Right forelimb (tissue), 1 donor: ENCODE results near the gene OGDH.
A peak's percentile ranks its signal among the peaks of the same experiment; 100 is the strongest.

ENCODE experiments used
- DNase-seq: peaks from one replicate; pipeline ENCODE4 v3.0.0-alpha.2; 2018

OGDH gene

DNA sequence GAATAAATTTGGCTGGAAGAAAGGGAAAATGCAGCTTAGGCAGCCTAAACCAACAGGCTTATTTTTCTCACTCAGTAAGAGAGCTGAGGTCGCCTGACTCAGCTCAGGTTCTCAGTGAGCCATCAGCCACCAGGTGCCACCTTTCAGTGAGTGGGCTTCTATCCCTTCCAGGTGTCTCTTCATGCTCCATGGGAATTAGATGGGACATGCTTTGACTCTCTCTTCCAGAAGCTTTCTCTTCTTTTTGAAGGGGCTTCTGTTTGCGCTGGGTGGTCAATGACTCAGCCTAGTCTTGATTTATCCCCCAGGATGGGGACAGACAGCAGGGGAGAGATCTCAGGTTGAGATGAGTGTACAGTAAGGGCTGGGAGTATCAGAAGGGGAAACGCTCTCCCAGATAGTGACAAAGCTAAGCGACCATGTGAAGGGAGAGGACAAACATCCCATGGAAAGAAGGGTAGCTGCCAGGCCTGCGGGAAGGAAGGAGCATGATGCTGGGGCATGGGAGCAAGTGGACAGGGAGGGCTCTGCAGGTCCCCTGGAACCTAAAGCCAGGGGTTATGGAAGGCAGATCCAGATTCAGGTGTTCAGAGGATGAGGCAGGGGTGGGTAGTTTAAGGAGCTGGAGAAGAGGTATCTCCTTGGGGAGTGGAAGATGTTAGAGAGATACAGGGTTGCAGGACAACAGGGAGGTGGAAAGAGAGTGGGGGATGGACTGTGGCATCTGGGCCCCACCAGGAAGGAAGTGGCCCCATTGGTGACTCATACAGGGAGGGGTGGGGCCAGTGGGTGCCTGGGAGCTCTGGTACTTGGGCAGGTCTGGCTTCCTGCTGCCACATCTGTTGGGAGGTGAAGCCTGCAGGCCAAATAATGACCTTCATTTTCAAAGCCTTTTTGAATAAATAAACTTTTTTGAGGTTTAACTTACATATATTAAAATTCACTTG lies 32.5 kb downstream of the OGDH start:
- peak; percentile 57 for DNase-seq

DNA sequence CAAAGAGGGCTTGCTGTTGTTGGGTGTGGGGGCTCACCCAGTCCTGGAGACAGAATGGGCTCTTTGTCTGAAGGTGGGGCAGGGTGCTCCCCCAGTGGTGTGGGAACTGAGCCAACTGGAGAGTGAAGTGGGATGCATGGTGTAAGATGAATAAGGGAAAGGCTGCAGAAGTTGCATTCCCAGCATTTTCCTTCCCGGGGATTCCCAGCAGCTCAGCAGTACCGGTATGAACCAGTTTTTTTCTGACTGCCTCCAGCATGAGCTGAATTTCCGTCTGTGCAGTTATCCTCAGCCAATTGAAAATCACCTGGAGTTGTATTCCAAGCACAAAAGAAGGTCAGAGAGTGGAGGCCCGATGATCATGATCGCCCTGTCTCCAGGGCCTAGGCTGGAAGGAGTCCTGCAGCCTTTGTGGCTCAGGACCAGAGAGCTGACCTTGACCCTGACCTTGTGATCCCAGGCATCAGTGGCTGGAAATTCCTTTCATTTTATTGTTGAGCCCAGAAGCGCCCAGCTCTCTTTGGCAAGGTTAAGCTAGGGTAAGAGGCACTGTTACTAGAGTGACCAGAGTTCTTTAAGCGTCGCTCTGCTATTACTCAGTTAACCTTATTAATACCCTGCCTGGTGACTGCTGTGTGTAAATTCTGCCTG lies 33.4 kb downstream of the OGDH start:
- DNase-seq = peak; percentile 73

DNA sequence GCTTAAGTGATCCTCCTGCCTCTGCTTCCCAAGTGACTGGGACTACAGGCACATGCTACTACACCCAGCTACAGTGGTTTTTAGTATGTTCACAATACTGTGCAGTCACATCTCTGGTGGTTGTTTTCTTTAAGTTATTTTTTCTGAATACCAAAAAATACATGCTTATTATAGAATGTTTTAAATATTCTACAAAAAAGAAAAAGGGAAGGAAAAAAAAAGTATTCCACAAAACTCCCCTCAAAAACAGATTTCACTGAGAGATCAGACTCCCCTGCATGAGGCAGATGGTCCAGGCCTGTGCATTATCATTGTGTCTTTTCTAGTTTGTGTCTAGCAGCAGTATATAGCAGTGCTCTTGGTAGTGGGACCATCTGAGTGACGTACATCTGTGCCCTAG lies 36.8 kb downstream of the OGDH start:
- no peak for DNase-seq

DNA sequence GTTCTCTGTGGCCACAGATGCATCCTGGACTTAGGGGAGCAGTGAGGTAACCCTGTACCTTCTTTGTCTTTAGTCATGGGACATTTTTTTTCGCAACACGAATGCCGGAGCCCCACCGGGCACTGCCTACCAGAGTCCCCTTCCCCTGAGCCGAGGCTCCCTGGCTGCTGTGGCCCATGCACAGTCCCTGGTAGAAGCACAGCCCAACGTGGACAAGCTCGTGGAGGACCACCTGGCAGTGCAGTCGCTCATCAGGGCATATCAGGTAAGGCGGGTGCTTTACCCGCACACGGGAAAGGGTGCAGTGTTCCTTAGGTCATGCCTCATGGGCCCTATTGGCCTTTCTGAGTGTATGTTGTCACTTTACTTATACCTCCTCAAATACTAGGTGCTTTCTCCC lies 38.8 kb downstream of the OGDH start:
- DNase-seq = no peak

DNA sequence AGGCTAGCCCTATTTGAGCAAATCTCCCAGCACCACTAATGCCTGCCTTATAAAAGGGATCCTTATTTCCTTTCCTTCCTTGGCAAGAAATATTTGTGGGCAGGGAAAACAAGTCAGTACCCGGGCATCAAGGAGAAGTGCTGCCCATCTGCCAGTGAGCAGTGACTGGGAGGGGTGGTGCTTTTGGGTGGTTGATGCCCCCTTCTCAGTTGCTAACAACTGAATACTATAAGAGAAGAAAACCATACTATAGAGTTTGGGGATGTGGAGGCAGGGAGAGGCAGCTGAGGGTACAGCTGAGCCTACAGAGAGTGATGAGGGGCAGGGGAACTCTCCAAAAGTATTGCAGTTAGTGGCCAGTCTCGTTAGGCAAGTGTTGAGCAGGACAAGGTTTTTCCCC lies 39.3 kb downstream of the OGDH start:
- no peak for DNase-seq

DNA sequence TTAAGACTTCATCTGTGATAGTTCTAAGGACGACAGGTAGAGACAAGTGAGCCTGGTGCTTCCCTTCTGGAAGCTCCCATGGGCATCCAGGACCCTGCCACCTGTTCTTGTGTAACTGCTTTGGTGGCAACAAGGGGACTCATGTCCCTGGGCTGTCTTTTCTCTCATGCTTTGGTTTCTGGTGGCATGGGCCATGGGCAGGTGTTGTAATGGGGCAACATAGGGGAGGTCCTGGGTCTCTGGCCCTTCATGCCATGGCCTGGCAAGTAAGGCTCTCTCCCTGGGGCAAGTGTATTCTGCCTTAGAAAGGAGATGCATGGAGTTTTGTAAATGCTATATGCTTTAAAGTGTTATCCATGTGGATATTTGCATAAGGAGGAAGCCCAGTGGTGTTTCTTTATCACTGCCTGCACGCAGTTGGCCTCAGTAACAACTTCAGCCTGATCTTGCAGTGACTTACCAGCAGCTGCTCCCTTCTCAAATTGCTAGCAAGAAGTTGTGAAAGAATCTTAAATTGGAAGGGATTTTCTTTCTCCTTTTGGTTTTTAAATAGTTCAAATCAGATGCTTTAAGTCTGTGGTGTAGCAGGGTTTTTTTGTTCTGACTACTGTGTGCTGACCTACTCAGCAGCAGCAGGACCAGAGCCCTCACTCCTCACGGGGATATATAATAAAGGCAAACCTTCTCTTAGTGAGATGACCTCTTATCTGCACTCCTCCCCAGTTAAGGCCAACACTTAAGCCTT lies 39.9 kb downstream of the OGDH start:
- no peak for DNase-seq

DNA sequence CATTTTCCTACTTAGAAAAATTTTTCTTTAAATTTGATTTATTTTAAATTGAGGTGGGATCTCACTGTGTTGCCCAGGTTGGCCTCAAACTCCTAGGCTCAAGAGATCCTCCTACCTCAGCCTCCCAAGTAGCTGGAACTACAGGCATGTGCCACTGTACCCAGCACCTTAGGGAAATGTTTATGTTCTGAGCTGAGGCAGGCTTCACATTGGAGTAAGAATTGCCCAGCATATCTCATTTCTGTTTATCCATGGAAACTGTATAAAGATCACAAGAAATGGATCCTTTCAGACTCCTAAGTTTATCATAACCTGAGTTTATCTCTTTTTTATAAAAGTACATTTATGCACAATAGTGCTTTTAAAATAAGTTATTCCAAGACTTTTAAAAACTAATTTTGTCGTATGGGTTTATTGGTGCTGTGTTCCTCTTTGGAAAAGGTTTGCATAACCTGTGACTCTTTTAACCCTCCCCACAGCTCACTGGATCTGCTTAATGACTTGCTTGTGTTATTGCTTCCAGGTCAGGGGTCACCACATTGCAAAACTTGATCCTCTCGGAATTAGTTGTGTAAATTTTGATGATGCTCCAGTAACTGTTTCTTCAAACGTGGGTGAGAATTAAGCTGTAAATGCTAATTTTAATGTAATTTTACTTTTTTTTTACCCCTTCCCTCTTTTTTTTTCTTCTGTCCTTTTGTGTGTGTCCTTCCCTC lies 40.7 kb downstream of the OGDH start:
- DNase-seq = no peak

DNA sequence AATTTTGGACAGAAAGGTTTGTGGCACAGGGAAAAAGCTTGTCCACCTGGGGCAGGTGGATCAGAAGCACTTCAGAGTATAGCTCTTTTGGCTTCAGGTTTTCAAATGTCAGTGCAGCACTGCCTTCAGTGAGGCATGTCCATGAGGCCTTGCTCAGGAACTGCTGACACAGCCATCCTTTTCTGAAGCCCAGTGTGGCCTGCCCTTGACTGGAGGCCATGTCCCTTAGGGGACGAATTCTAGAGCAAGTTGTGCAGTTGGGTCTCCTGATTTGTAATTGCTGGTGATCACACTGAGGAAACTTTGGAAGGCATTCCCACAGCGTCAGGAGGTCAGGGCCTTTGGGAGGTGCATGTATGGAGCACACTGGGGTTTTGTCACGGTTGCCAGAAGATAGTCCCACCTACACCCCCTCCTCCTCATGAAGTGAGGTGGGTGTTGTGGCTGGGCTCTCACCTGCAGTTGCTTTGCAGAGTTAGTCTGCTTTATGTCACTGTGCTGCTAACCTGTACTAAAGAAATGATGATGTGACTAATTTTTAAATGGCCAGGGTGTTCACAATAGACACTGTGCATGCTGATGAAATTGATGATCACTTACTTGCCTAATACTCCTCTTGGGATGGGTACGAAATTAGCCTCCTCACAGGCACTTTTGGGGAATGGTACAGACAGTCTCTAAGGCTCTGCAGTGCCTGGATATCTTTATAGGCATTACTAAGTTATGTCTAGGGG lies 41.7 kb downstream of the OGDH start:
- DNase-seq = no peak

DNA sequence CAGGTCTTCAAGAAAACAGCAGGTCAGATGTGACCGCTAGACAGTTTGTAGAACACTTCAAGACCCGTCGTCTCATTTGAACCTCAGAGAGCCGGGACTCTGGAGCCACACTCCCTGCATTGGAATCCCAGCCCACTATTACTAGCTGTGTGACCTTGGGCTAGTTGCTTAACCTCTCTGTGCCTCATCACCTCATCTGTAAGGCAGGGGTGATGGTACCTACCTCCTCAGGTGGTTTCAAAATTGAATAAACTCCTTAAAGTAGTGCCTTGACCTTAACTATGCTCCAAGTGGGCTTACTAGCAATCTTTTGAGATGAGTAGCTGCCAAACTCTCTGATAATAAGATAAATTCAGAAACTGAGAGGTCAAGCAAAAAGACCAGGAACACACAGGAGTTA lies 43.8 kb downstream of the OGDH start:
- DNase-seq = no peak

DNA sequence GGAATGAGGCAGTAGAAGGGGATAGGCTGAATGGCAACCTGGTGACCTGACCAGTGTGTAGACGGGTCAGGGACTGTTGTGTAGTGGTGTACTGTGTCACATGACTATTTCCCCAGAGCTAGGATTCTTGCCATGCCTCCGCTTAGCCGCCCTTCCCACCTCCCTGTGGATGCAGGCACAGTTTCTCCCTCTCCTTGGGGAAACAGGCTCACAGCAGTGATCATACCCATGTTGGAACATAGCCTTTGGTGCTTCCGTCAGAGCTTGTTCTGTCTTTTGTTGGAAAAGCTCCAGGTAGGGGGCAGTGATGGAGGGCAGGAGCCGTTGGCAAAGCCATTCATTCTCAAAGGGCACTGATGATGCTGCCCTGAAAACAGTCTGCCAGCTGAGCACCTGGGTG lies 44.3 kb downstream of the OGDH start:
- no peak for DNase-seq

DNA sequence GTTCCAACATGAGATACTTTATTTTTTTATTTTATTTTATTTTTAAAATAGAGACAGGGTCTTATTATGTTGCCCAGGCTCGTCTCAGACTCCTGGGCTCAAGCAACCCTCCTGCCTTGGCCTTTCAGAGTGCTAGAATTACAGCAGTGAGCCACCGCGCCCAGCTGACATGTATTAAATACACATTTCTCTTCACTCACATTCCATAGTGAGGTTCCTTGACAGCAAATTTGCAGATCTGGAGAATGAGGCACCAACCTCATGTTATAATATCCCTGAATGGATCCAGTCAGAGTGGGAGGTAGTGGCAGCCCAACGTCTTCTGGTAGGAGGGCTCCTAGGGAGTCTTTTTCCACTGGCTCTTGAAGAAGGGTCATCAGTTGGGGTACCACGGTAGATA lies 46.1 kb downstream of the OGDH start:
- no peak for DNase-seq

DNA sequence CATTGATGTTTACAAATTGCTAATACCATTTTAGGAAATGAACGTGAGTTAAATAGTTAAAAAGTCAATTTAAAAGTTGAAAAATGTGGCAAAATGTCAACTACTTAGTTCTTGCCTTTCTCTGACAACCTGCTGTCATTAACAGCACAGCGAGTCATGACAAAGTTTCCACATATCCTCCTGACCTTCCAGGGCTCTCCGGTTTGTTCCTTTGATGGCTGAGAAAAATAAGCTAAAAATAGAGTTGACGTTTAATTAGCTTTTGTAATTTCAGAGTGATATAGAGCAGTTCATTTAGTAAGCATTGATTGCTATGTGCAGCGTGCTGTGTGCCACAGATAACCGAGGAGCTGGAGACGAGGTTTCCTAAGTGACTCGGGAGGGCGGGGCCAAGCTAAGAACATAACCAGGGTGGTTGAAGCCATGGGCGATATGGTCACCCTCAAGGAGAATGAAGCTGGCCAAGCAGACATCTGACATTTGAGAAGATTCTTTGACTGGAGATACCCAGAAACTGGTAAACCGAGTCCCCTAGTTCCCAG lies 47.9 kb downstream of the OGDH start:
- DNase-seq = no peak

DNA sequence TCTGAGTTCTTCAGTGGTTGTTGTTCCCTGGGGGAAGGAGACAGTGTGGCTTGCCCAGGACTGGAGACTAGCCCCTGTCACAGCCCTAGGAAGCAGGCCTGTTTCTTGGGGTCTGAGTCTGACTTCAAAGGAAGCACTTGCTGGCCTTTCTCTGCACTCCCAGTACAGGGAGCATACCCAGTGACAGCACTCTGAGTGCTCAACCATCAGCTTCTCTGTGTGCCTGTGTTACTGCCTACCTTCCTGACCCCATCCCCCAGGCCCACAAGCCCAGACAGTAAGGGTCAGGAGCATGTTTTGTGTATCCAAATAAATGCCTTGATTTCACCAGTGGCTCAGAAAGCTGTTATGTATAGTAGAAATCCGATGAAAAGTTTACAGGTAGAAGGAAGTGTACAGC lies 48.9 kb downstream of the OGDH start:
- no peak for DNase-seq

DNA sequence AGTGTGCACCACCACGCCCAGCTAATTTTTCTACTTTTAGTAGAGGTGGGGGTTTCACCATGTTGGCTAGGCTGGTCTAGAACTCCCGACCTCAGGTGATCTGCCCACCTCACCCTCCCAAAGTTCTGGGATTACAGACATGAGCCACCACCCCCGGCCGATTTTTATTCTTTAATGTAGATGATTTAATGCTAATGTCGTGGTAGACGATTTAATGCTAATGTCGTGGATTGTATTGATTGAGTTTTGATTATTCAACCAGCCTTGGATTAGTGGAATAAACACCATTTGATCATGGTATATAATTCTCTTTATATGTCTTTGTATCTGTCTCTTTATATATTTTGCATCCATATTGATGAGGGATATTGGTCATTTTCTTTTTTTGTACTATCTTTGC lies 52.6 kb downstream of the OGDH start:
- DNase-seq = no peak

DNA sequence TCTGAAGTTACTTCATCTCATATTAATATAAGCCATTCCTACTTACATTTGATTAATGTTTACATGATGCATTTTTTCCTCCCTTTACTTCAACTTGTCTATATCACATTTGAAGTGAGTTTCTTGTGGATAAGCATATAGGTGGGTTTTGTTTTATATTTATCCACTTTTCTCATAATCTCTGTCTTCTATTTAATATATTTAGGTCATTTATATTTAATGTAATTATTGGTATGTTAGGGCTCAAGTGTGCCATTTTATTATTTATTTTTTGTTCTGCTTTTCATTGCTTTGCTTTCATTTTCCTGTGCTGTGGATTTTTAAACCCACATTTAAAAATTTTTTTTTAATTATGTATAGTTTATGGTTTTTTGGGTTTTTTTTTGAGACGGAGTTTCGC lies 54.8 kb downstream of the OGDH start:
- DNase-seq = no peak

DNA sequence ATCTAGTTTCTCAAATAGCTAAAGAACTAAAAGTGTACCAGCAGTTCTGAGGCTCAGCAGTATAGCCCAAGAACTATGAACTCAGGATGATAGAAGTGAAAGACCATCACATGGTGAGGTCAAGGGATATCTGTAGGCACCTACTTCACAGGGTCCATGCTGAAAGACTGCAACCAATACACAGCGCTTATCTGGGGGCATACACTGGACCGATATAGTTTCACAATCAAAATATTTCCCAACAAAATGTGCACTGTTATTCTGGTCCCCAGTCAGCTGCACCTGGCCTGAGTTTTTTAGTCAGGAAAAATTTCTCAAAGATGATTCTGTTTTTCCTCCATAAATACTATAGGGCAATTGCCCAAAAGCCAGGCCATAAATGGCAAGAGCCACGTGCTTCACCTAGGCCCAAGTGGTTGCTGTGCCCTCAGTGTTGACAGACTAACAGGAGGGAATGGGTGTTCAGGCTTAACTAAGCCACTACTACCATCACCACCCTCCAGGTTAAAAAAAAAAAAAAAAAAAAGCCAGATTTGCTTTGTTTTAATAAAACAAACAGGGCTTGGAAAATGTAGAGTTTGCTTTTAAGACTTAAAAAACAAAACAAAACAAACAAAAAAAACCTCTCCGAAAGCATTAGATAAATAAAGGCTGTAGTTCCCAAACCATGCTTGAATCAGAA lies 58.5 kb downstream of the OGDH start:
- DNase-seq = no peak

DNA sequence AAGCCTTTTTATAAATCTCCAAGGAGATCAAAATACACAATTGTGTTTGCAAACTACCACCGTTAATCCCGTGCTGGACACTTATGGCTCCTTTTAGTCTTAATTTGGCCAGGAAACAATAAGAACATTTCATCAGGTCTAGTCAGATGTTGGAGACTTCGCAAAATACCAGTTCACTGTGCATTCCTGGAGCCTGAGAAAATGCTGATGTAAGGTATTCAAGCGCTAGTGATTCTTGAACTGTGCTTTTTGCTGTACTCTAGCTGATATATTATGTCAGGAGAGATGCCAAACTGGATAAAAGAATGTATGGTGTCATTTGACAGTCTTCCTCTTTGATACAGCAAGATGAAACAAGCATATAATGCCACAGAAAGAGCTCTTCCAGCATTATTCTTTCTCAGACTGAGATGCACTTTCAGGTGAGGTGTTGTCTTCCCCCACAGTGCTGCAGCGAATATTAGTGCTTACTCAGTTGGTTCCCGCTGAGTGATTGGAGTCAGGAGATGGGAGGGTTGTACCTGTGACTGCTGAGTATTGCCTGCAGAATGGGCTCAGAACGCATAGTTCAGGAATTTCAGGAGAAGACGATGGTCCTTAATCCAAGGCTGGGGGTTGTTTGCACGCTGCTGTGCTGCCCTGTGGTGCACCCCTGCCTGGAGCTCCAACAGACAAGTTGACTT lies 59.2 kb downstream of the OGDH start:
- no peak for DNase-seq

DNA sequence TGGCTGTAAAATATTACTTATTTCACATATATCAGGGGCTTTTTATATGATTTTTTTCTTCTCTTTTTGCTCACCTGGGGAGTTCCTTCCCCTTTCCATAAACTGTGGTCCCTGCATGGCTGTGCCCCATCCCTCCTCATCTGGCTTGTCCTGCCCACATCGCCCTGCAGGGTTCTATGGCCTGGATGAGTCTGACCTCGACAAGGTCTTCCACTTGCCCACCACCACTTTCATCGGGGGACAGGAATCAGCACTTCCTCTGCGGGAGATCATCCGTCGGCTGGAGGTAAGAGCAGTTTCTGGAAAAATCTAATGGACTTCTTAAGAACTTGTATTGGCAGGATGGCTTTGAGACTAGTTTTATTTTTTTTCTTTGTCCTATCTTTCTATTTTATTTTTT lies 60.1 kb downstream of the OGDH start:
- DNase-seq = no peak

DNA sequence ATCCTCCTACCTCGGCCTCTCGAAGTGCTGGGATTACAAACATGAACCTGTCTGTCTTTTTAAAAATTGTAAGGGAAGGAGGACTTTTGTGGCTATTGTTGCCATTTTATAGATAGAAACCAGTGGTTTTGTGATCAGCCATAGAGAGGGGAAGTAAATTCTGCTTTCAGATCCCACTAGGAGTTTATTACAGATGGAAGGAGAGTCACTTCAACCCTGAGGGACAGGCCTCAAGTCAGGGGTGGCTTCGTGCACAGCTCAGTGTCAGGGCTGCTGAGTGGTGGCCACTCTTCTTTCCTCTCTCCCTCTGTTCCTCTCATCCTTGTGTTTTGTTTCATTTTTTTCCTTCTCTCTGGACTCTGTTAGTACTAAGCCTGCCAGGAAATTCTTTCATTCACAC lies 60.8 kb downstream of the OGDH start:
- no peak for DNase-seq

DNA sequence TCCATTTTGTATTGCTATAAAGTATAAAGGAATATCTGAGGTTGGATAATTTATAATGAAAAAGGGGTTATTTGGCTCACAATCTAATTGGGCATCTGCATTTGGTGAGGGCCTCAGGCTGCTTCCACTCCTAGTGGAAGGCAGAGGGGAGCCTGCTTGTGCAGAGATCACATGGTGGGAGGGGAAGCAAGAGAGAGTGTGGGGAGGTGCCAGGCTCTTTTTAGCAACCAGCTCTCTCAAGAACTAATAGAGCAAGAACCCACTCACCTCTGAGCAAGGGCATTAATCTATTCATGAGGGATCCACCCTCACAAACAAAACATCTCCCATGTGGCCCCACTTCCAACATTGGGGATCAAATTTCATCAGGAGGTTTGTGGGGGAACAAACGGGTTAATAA lies 64.6 kb downstream of the OGDH start:
- DNase-seq = no peak

DNA sequence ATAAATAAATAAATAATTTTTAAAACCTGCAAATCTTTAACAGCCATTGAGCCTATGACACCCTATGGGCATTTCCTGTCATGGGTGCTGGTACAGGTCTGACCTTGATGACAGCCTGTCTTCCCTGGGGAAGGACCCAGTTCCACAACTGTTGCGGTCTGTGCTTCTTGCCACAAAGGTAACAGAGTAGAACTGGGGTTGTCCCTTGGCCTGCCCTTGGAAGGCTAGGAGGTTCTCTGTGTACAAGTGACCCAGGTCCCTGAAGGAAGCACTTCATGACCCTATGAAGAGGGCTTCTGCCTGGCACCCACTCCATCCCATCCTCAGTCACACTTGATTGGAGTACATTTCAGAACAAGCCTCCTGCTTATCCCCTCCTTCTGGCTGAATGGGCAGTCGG lies 66.9 kb downstream of the OGDH start:
- no peak for DNase-seq
